Smooth muscle cell (in vitro differentiated cells): Measurements from ENCODE around the gene DLGAP4. TPM values are rescaled to one million over a fixed set of nuclear protein-coding genes. Genes with fewer than 3 reads are reported as not detected.
A peak's percentile ranks its signal among the peaks of the same experiment; 100 is the strongest.

Experiments
- DNase-seq: peaks from one replicate; lab custom pipeline; 2025; ENCODE audit not compliant: unreplicated experiment; lab: John Stamatoyannopoulos, UW
- H2AFZ ChIP-seq: fragments of 200-600 bp; sonication (generic); 2 replicates; pipeline ENCODE4 v1.6.0; 2016; ENCODE audit warnings: antibody characterized with exemption, low read depth, mild to moderate bottlenecking
- H3F3A ChIP-seq: fragments of 200-600 bp; sonication (generic); 2 replicates; pipeline ENCODE4 v1.6.0; 2017; ENCODE audit warnings: antibody characterized with exemption, low read depth
- H3K27ac ChIP-seq: fragments of 200-600 bp; sonication (generic); 2 replicates; pipeline ENCODE4 v1.5.1; 2016; ENCODE audit warnings: low read depth, mild to moderate bottlenecking
- H3K27me3 ChIP-seq: fragments of 200-600 bp; sonication (generic); 2 replicates; pipeline ENCODE4 v1.6.1; 2016; ENCODE audit warnings: low read depth, mild to moderate bottlenecking
- H3K36me3 ChIP-seq: fragments of 200-600 bp; sonication (generic); 2 replicates; pipeline ENCODE4 v1.5.1; 2016; ENCODE audit warnings: low read depth
- H3K4me1 ChIP-seq: fragments of 200-600 bp; sonication (generic); 2 replicates; pipeline ENCODE4 v1.5.1; 2016; ENCODE audit warnings: low read depth
- H3K4me2 ChIP-seq: fragments of 200-600 bp; sonication (generic); 2 replicates; pipeline ENCODE4 v1.6.0; 2016; ENCODE audit warnings: mild to moderate bottlenecking
- H3K4me3 ChIP-seq: fragments of 200-600 bp; sonication (generic); 2 replicates; pipeline ENCODE4 v1.5.1; 2016; ENCODE audit warnings: mild to moderate bottlenecking
- H3K79me2 ChIP-seq: fragments of 200-600 bp; sonication (generic); 2 replicates; pipeline ENCODE4 v1.6.0; 2016; ENCODE audit warnings: low read depth, mild to moderate bottlenecking
- H3K9ac ChIP-seq: fragments of 200-600 bp; sonication (generic); 2 replicates; pipeline ENCODE4 v1.6.0; 2016; ENCODE audit warnings: low read depth
- H3K9me3 ChIP-seq: fragments of 200-600 bp; sonication (generic); replicated peaks from 2 replicates; pipeline ENCODE4 v1.5.1; 2016; ENCODE audit warnings: low read depth
- H4K20me1 ChIP-seq: fragments of 200-600 bp; sonication (generic); 2 replicates; pipeline ENCODE4 v1.6.0; 2016; ENCODE audit warnings: low read depth
- WGBS: methylation state at CpG from one replicate; pipeline ENCODE4 v1.1.7; 2016; ENCODE audit warnings: low lambda C conversion rate; 5-methylcytosine and 5-hydroxymethylcytosine counted together
- polyA plus RNA-seq: library from polyadenylated mRNA; unstranded; fragments of >200 nt; fragmentation: Nextera tagmentation; extraction: Ambion mirVana; gene quantifications from 2 replicates; pipeline ENCODE4 v1.2.1, GENCODE V29; 2016
- total RNA-seq: library from RNA; depleted of rRNA; stranded (reverse); fragments of >200 nt; gene quantifications from 2 replicates; pipeline ENCODE4 v1.2.3, GENCODE V29; 2014
- TF ChIP-seq, protein P1 (sequence below): fragments of 200-600 bp; sonication (generic); IDR thresholded peaks from 2 replicates; pipeline ENCODE4 v1.5.1; 2017; ENCODE audit warnings: borderline replicate concordance, mild to moderate bottlenecking, antibody characterized with exemption; ENCODE audit not compliant: insufficient read depth, poor library complexity, severe bottlenecking

Gene DLGAP4
- total and polyA plus RNA-seq, 2 experiments from 2014 or later = 86.8 to 102 TPM

DNA sequence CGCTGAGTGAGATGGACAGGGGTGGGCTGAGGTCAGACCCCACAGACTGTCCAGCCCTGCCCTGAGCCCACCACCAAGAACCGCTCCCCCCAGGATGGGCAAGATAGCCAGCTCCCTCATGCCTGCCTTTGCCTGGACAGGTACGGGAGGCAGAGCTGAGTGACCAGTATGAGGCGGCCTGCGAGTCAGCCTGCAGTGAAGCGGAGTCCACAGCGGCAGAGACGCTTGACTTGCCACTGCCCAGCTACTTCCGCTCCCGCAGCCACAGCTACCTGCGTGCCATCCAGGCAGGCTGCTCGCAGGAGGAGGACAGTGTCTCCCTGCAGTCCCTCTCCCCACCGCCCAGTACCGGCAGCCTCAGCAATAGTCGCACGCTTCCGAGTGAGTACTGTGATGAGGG, 140.4 kb downstream of the DLGAP4 start:
- Histone ChIP-seq H3K4me3 (no peak overlapping the region), H3K9ac (no peak overlapping the region), H3K9me3 (no peaks in the 10 kb centered on the region), H3K36me3 (no peaks in the 10 kb centered on the region), H2AFZ (no peak overlapping the region), H3K27me3 (no peaks in the 10 kb centered on the region), H4K20me1 (no peaks in the 10 kb centered on the region), H3F3A (no peaks in the 10 kb centered on the region), H3K27ac (no peak overlapping the region), H3K4me2 (no peak overlapping the region), H3K4me1 (no peaks in the 10 kb centered on the region), H3K79me2 (no peaks in the 10 kb centered on the region)
- no peak for DNase-seq
- 93% methylated on average over 17 of the region's 17 CpGs for WGBS
- TF ChIP-seq, protein P1, sequence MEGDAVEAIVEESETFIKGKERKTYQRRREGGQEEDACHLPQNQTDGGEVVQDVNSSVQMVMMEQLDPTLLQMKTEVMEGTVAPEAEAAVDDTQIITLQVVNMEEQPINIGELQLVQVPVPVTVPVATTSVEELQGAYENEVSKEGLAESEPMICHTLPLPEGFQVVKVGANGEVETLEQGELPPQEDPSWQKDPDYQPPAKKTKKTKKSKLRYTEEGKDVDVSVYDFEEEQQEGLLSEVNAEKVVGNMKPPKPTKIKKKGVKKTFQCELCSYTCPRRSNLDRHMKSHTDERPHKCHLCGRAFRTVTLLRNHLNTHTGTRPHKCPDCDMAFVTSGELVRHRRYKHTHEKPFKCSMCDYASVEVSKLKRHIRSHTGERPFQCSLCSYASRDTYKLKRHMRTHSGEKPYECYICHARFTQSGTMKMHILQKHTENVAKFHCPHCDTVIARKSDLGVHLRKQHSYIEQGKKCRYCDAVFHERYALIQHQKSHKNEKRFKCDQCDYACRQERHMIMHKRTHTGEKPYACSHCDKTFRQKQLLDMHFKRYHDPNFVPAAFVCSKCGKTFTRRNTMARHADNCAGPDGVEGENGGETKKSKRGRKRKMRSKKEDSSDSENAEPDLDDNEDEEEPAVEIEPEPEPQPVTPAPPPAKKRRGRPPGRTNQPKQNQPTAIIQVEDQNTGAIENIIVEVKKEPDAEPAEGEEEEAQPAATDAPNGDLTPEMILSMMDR = no peak

DNA sequence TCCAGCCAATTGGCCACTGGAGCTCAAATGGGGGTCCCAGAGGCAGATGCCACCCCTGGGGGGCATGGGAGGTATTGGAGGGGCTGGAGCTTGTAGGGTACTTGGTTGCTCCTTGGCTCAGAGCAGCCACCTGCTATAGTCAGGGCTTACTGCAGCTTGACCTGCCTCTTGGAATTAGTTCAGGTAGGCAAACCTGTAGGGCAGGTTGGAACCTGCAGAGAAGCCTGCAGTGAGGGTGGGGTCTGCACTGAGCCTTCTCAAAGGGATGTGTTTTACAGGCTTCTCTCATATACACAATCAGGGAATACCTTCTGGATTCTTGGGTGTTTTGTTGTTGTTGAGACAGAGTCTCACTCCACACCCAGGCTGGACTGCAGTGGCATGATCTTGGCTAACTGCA, 141.0 kb downstream of the DLGAP4 start:
- no peaks in the 10 kb centered on the region for H3K79me2 ChIP-seq
- no peak overlapping the region for H3K27ac ChIP-seq
- H3K4me2 ChIP-seq = no peak overlapping the region
- H3K9me3 ChIP-seq = no peaks in the 10 kb centered on the region
- no peaks in the 10 kb centered on the region for H3K36me3 ChIP-seq
- H2AFZ ChIP-seq = no peak overlapping the region
- no peaks in the 10 kb centered on the region for H3K4me1 ChIP-seq
- TF ChIP-seq, protein P1 = no peak
- no peaks in the 10 kb centered on the region for H3F3A ChIP-seq
- H3K4me3 ChIP-seq = no peak overlapping the region
- H4K20me1 ChIP-seq = no peaks in the 10 kb centered on the region
- H3K9ac ChIP-seq = no peak overlapping the region
- no peaks in the 10 kb centered on the region for H3K27me3 ChIP-seq
- DNase-seq = no peak

DNA sequence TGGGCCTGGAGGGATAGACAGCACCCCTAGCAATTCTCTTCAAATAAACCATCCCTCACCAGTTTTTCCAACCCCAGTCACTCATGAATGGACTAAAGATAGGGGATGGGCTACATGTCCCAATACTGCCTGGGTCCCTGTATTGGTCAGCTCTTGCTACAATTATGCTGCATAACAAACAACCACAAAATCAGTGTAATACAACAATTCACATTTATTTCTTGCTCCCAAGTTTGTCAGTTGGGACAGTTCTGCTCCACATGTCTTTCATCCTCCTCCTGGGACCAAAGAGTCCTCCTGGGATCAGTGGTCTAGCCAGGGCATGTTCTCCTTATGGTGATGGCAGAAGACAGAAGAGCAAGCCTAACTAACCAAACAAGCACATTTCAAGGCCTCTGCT, 143.5 kb downstream of the DLGAP4 start:
- Histone ChIP-seq H2AFZ (no peak overlapping the region), H3F3A (no peaks in the 10 kb centered on the region), H3K36me3 (no peaks in the 10 kb centered on the region), H3K79me2 (no peaks in the 10 kb centered on the region), H4K20me1 (no peaks in the 10 kb centered on the region), H3K4me1 (peaks cover 4% of the 10 kb centered on the region), H3K27ac (no peak overlapping the region), H3K4me3 (no peak overlapping the region), H3K4me2 (no peak overlapping the region), H3K9me3 (no peaks in the 10 kb centered on the region), H3K27me3 (no peaks in the 10 kb centered on the region), H3K9ac (no peak overlapping the region)
- no peak for DNase-seq
- TF ChIP-seq, protein P1 = no peak

DNA sequence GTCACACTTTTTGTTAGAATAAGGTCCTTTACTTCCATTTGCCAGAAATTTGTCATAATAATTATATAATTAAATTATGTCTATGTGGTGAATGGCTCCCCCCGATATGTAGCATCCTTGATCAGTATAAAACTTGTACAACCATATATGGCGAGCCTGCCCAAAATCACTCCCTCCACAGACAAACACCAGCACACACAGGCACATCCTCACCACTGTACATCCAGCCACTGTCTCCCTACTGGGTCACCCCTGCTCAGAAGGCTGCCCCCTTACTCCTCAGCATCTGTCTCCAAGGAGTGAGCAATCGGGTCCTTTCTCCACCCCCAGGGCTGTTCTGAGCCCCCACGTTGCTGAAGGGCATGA, 148.2 kb downstream of the DLGAP4 start:
- H3F3A ChIP-seq = no peaks in the 10 kb centered on the region
- H2AFZ ChIP-seq = no peak overlapping the region
- no peaks in the 10 kb centered on the region for H3K79me2 ChIP-seq
- H3K27ac ChIP-seq = no peak overlapping the region
- TF ChIP-seq, protein P1 = no peak
- H3K4me2 ChIP-seq = peak overlapping the region; percentile 32
- no peaks in the 10 kb centered on the region for H3K36me3 ChIP-seq
- H4K20me1 ChIP-seq = no peaks in the 10 kb centered on the region
- no peaks in the 10 kb centered on the region for H3K9me3 ChIP-seq
- 67% methylated on average over 4 of the region's 4 CpGs for WGBS
- no peak for DNase-seq
- no peaks in the 10 kb centered on the region for H3K27me3 ChIP-seq
- H3K4me1 ChIP-seq = peaks cover 7% of the 10 kb centered on the region
- no peak overlapping the region for H3K9ac ChIP-seq
- no peak overlapping the region for H3K4me3 ChIP-seq
